OCI-LY1 (cell line): ENCODE results near the gene SLC28A3.

Source experiments
- H2AFZ ChIP-seq: fragments of 200-600 bp; sonication (generic), shearing (Covaris generic); 2 replicates; pipeline ENCODE4 v1.6.0; 2014; ENCODE audit warnings: antibody characterized with exemption, mild to moderate bottlenecking, low read length
- H3F3A ChIP-seq: fragments of 200-600 bp; sonication (generic), shearing (Covaris generic); 2 replicates; pipeline ENCODE4 v1.6.0; 2014; ENCODE audit warnings: mild to moderate bottlenecking, antibody characterized with exemption, low read length, moderate library complexity; ENCODE audit not compliant: insufficient read depth
- H3K27ac ChIP-seq: fragments of 200-600 bp; sonication (generic); 2 replicates; pipeline ENCODE4 v1.5.1; 2014; ENCODE audit warnings: low read length, mixed run types, mild to moderate bottlenecking, low read depth; ENCODE audit not compliant: poor library complexity, severe bottlenecking
- H3K27me3 ChIP-seq: fragments of 200-600 bp; sonication (generic); 2 replicates; pipeline ENCODE4 v1.6.0; 2014; ENCODE audit warnings: antibody characterized with exemption, mild to moderate bottlenecking, low read length, moderate library complexity; ENCODE audit not compliant: insufficient read depth
- H3K36me3 ChIP-seq: fragments of 200-600 bp; sonication (generic); 2 replicates; pipeline ENCODE4 v1.6.1; 2014; ENCODE audit warnings: mild to moderate bottlenecking, antibody characterized with exemption, low read length, moderate library complexity, mixed read lengths; ENCODE audit not compliant: insufficient read depth
- H3K4me1 ChIP-seq: fragments of 200-600 bp; sonication (generic); 2 replicates; pipeline ENCODE4 v1.5.1; 2014; ENCODE audit warnings: mild to moderate bottlenecking, low read length, moderate library complexity; ENCODE audit not compliant: insufficient read depth, severe bottlenecking
- H3K4me2 ChIP-seq: fragments of 200-600 bp; sonication (generic), shearing (Covaris generic); 2 replicates; pipeline ENCODE4 v1.6.1; 2014; ENCODE audit warnings: low read length
- H3K4me3 ChIP-seq: fragments of 200-600 bp; sonication (generic); 2 replicates; pipeline ENCODE4 v1.5.1; 2014; ENCODE audit warnings: low read length, low read depth, mild to moderate bottlenecking, mixed read lengths; ENCODE audit not compliant: poor library complexity, severe bottlenecking
- H3K79me2 ChIP-seq: fragments of 200-600 bp; shearing (Covaris generic); 2 replicates; pipeline ENCODE4 v1.6.1; 2016; ENCODE audit warnings: mixed run types, low read length, mixed read lengths; ENCODE audit not compliant: insufficient read depth
- H3K9ac ChIP-seq: fragments of 200-600 bp; sonication (generic), shearing (Covaris generic); 2 replicates; pipeline ENCODE4 v1.6.1; 2014; ENCODE audit warnings: mild to moderate bottlenecking, low read length, mixed read lengths
- H3K9me2 ChIP-seq: fragments of 200-600 bp; sonication (generic), shearing (Covaris generic); 2 replicates; pipeline ENCODE4 v1.6.1; 2014; ENCODE audit warnings: low read depth, mild to moderate bottlenecking, low read length, mixed read lengths
- H3K9me3 ChIP-seq: fragments of 200-600 bp; shearing (Covaris generic); 2 replicates; pipeline ENCODE4 v1.6.1; 2014; ENCODE audit warnings: low read length, mixed read lengths
- H4K20me1 ChIP-seq: fragments of 200-600 bp; sonication (generic), shearing (Covaris generic); 2 replicates; pipeline ENCODE4 v1.6.0; 2016; ENCODE audit warnings: mild to moderate bottlenecking, low read length; ENCODE audit not compliant: insufficient read depth
- CTCF ChIP-seq: fragments of 200-600 bp; sonication (generic), shearing (Covaris generic); IDR thresholded peaks from 2 replicates; pipeline ENCODE4 v1.5.1; 2017; ENCODE audit warnings: mild to moderate bottlenecking, antibody characterized with exemption, low read length, moderate library complexity, mixed read lengths
- EZH2 ChIP-seq: fragments of 200-600 bp; sonication (generic), shearing (Covaris generic); IDR thresholded peaks from 2 replicates; pipeline ENCODE4 v1.8.0; 2017; ENCODE audit warnings: borderline replicate concordance, mixed run types, mild to moderate bottlenecking, antibody characterized with exemption, low read length, moderate library complexity, mixed read lengths

The SLC28A3 gene

GRCh38 chr9:84296146-84296843 lies 44.3 kb downstream of the SLC28A3 start:
- Histone ChIP-seq H4K20me1 (no peaks in the 10 kb centered on the region), H3K27me3 (0 out of 2 replicates have a peak, but pooled peaks cover 3% of the 10 kb centered on the region), H3K79me2 (no peaks in the 10 kb centered on the region), H3K9me2 (no peaks in the 10 kb centered on the region), H3K36me3 (no peaks in the 10 kb centered on the region), H2AFZ (no peak overlapping the region), H3F3A (no peaks in the 10 kb centered on the region), H3K4me1 (no peaks in the 10 kb centered on the region), H3K9ac (no peak overlapping the region), H3K4me3 (no peak overlapping the region), H3K9me3 (no peaks in the 10 kb centered on the region), H3K27ac (no peak overlapping the region), H3K4me2 (no peak overlapping the region)
- TF ChIP-seq CTCF (no peak), EZH2 (no peak)

GRCh38 chr9:84294241-84294950 lies 46.2 kb downstream of the SLC28A3 start:
- no peak overlapping the region for H2AFZ ChIP-seq
- H3K36me3 ChIP-seq = no peaks in the 10 kb centered on the region
- no peaks in the 10 kb centered on the region for H3K9me2 ChIP-seq
- TF ChIP-seq CTCF (peak; percentile 52; the same call in 1 of the 2 replicates), EZH2 (no peak)
- no peaks in the 10 kb centered on the region for H4K20me1 ChIP-seq
- no peak overlapping the region for H3K4me3 ChIP-seq
- no peaks in the 10 kb centered on the region for H3K79me2 ChIP-seq
- H3K4me2 ChIP-seq = no peak overlapping the region
- H3K4me1 ChIP-seq = no peaks in the 10 kb centered on the region
- 0 out of 2 replicates have a peak, but pooled peaks cover 3% of the 10 kb centered on the region for H3K27me3 ChIP-seq
- H3K27ac ChIP-seq = no peak overlapping the region
- no peaks in the 10 kb centered on the region for H3K9me3 ChIP-seq
- no peaks in the 10 kb centered on the region for H3F3A ChIP-seq
- H3K9ac ChIP-seq = no peak overlapping the region

DNA sequence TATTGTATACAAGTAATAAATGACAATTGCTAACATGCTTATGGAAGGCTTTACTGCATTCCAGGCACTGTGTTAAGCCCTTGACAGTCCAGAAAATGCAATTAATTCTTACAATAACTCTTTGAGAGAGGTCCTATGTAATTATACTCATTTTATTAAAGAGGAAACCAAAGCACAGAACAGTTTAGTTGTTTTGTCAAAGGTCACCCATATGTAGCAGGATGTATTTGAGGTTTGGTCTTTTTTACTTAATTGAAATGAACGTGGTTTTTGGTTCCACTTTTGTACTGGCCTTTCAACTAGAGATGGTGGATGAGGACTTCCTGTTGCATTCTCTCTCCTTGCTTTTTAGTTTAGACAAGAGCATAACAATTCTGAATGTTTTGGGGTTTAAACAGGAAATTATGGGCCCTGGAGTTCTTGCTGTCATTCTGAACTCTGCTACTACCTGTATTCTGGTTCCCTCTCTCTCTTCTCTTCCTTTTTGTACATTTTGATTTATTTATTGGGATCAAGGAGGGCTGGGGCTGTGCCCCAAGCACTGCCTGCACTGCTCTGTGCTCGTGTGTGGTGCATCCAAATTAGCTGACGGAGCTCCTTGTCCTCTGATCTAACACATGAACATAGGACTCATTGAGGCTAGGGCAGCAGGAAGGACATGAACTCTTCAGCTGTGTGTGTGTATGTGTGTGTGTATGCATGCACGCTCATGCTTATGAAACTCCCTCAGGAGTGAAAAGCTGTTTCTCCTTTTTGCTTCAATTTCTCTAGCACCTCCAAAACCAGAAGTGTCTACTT lies 47.4 kb downstream of the SLC28A3 start:
- Histone ChIP-seq H3K79me2 (no peaks in the 10 kb centered on the region), H3K4me3 (no peak overlapping the region), H3K4me1 (no peaks in the 10 kb centered on the region), H3K4me2 (no peak overlapping the region), H3K9ac (no peak overlapping the region), H3K36me3 (no peaks in the 10 kb centered on the region), H3K27ac (no peak overlapping the region), H3K9me3 (no peaks in the 10 kb centered on the region), H2AFZ (no peak overlapping the region), H3K9me2 (no peaks in the 10 kb centered on the region), H4K20me1 (no peaks in the 10 kb centered on the region), H3F3A (no peaks in the 10 kb centered on the region), H3K27me3 (no peaks in the 10 kb centered on the region)
- TF ChIP-seq EZH2 (no peak), CTCF (no peak)
